HEK293T (cell line): Measurements from ENCODE around the gene SH2D6.

Source experiments
- CTBP1 ChIP-seq: fragments of 450-650 bp; IDR thresholded peaks from 2 replicates; pipeline ENCODE4 v1.6.1; 2016; ENCODE audit warnings: borderline replicate concordance
- FOXA1 ChIP-seq: fragments of 450-650 bp; IDR thresholded peaks from 2 replicates; pipeline ENCODE4 v1.6.1; 2016; ENCODE audit warnings: mild to moderate bottlenecking
- FOXK2 ChIP-seq: fragments of 450-650 bp; IDR thresholded peaks from 2 replicates; pipeline ENCODE4 v1.6.1; 2016; ENCODE audit warnings: mild to moderate bottlenecking

- TF ChIP-seq FOXA1 (no peak), FOXK2 (no peak), CTBP1 (no peak)
These were observed 27.4 kb upstream of the SH2D6 start for GRCh38 chr2:85390941-85391669.
